HG03097 (cell line): ENCODE results near the gene CCDC74B.
"Not testable (repeated sequence)": the region's sequence is repeated elsewhere in the genome, so short reads cannot be mapped to it uniquely, and the experiment has no call there.

ENCODE experiments used
- ATAC-seq: cut with Tn5 transposase; IDR thresholded peaks from one replicate; pipeline ENCODE4 v1.9.1; 2021; ENCODE audit not compliant: unreplicated experiment, low FRiP score

Gene CCDC74B

GRCh38 chr2:130120924-130121323 is 24.0 kb downstream of the CCDC74B start:
- ATAC-seq, result not testable (repeated sequence)

- not testable (repeated sequence) for ATAC-seq
Measured at GRCh38 chr2:130102597-130103363, 42.1 kb downstream of the CCDC74B start.
